Inferior parietal cortex (tissue), 1 donor: ENCODE results near the gene HMGN3.

Experiments
- DNase-seq: peaks from one replicate; pipeline ENCODE4 v3.0.0-alpha.2; 2016; ENCODE audit errors: extremely low spot score

HMGN3 gene

DNA sequence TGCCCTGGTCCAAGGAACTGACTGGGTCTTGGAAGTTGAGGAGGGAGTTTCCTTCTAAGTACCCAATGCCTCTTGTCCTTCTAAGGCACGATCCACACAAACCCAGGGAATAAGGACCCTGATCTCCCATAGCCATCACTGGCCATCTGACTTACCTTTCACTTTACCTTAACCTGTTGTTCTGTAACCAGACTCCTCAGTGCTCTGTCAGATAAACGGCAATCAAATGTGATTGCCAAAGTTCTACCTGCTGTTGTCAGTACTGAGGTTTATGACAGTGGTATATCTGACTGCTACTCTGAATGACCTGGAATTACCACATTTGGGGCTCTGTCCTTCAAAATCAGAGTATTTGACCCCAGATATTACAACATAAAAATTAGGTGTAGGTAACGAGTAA lies 49.8 kb downstream of the HMGN3 start:
- no peak for DNase-seq

DNA sequence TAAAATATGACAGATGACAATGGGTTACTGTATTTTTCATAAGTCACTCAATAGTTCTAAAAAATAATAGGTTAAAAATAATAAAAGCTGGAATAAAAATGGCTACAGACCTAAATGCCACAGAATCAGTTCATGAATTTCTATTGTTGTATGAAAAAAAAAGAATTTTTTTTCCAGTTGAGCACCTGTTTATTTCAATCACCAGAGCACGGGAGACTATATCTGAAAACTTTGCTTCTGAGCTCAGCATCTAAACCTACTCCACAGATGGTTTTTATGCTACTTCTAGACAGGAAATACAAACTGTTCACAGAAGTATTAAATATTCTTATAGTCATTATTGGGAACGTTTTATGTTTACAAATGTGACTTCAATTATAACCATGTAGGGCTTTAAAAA lies 50.4 kb downstream of the HMGN3 start:
- no peak for DNase-seq

DNA sequence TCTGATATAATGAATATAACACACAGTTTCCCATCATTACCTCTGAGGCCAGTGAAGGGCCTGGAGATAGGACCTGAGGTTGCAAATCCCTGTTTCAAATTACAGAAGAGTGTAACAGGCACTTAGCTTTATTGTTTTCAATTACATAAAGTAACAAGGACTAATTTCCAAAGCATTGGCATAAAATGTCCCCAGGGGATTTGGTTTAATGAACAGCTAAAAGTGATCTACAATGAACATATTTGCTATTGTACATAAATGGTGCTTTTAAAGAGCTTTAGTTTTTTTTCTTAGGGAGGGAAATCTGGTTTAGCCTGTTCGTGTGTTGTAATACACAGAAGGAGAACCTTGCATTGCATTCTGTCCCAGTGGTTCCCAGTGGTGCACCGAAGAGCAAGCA lies 54.4 kb downstream of the HMGN3 start:
- no peak for DNase-seq

DNA sequence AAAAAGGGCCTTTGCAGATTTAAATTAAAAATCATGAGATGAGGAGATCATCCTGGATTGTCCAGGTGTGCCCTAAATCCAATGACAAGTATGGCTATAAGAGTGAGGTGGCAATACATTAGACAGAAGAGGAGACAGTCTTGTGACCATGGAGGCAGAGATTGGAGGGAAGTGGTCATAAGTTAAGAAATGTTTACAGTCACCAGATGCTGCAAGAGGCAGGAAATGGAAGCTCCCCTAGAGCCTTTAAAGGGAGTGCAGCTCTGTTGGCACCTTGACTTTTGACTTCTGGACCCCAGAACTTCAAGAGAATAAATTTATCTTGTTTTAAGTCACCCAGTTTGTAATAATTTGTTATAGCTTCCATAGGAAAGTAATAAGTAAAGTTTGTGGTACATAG lies 61.1 kb downstream of the HMGN3 start:
- no peak for DNase-seq

DNA sequence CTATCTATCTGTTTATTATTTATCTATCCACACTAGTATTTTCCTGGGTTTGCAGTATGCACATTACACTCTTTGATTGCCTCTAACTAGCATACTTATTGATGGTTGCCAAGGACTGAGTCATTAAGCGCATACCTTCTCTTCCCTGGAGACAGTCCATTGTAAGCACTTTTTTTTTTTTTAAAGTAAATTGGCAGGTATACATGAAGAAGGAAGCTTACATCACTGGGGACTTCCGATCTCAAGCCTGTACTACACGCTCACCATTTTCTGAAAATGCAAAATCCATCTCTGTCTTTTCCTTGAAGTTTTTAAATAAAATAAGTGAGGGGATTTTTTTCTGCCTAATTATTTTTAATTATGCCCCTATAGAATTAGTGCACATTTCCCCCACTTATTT lies 63.5 kb downstream of the HMGN3 start:
- DNase-seq, result no peak

DNA sequence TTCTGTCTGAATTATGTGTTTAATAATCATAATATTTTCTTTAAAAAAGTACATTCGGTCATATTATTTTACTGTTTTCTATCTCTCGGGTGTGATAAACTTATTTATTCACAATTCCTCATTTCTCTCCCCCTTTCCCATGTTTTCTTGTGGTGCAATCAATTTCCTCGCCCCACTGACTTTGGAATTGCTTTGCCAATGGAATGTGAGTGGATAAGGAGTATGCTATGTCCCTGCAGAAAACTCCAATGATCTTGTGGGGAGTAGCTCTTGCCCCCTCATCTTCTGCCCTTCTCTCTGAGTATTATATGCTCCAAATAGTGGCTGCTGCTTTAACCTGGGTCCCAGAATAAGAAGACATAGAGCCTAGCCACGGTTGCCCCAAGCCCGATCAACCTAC lies 64.1 kb downstream of the HMGN3 start:
- DNase-seq, result no peak

DNA sequence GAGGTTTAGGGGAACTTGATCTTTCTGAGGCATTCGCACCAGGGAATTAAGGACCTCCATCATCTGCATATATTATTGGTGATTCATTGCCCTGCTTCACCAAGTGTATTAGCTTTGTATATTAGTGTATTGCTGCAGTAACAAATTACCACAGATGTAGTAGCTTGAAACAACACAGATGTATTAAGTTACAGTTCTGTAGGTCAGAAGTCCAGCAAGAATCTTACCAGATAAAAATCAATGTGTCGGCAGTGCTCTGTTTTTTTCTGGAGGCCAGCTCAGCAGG lies 65.8 kb downstream of the HMGN3 start:
- DNase-seq, result no peak

DNA sequence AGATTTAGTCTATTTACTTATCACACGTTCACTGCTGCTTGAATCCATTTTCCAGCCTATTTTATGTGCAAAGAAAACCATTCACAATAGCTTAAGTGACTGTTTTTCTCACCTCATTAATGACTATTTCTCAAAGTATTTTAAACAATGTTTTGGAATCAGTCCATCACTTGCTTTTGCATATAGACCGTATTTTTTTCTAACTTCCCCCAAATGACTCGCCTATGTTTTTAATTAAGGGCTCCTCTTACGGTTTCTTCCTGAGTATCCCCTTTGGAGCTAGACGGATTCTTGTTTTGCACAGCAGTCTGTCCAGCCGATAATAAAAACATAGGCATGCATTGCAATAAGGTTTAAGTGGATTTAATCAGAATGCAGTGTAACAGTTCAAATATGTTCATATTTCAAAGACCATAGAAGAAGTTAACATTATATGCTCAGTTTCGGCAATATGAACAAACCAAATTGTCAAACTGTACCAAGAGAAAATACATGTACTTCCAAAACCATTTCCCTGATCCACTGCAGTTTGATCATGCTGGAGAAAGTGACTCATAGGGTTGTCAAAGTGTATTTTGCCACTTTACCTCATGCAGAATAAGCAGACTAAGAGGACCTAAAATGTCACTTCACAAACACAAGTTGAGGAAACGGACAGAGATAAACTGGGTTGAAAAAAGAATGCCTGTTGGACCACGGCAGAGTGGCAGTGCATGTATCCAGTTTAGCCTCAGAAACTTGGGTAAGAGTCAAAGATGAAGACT lies 66.4 kb downstream of the HMGN3 start:
- DNase-seq, result no peak

DNA sequence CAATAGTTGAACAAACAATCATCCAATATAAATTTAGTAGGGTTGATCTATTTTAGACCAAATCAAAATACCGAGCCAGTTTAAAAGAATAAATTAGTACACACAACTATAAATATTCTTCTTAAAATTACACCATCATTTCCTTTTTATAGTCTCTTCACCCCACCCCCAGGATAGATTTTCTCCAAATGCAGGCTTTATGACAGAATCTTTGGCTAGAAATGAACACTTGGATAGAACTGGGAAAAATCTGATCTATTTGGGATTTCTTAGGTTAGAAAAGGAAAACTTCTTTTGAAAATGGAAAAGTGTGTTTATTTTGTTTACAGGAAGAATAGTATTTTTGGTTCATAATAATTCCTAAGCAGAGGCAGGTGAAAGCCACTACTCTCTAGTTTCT lies 74.6 kb downstream of the HMGN3 start:
- DNase-seq, result no peak

DNA sequence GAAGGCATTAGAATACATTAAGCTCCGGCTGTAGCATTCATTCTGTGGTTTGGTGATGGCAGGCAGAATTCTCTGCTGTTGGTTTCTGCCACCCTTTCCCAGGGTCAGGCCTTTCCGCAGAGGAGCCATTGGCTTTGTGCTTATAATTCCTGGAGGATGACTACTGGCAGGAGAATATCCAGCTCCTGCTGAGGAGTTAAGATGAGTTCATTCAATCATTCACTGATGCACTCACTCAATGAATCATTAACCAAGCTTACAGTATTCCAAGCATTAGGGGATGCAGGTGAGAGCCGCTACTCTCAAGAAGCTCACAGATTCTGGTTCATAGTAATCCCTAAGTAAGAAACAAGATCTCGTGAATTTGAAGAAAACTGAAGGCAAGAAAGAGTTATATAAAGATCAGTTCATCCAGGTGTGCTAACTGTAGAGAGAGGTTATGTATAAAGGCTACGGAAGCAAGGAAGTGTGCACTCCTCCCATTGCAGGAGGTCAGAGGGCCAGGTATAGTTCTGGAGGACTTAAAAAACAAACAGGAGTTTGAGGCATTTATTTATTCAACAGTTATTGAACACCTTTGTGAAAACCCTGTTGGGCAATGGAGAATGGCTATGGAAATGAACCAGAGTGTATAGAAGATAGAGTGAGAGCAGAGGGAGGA lies 75.5 kb downstream of the HMGN3 start:
- no peak for DNase-seq

DNA sequence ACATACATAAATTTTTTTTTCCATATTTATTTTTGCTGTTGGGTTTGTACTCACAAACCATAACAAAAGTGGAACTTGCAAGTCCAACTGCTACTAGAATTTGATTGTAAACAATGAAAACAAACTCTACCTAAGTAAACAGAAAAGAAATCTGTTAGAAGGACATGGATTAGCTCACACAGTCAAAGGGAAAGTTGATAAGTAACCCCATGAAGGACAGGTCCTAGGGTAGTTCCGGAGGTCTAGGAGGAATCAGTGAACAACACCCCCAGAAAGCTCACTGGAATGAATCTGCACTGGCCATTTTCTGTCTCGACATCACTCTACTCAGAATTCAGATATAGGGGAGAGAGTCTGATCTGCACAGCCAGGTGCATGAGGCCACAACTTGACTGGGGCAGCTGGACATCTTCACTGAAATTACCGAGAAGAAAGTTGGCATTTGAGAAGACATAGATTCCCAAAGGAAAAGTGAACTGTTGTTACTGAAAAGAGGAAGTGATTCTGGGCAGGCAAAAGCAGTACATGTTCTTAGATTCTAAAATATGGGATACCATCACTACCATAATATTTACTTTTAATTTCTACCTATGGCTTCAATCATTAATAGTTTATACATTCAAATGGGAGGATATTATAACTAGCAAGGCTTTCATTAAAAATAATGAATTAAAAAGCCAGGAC lies 76.4 kb downstream of the HMGN3 start:
- DNase-seq, result no peak

DNA sequence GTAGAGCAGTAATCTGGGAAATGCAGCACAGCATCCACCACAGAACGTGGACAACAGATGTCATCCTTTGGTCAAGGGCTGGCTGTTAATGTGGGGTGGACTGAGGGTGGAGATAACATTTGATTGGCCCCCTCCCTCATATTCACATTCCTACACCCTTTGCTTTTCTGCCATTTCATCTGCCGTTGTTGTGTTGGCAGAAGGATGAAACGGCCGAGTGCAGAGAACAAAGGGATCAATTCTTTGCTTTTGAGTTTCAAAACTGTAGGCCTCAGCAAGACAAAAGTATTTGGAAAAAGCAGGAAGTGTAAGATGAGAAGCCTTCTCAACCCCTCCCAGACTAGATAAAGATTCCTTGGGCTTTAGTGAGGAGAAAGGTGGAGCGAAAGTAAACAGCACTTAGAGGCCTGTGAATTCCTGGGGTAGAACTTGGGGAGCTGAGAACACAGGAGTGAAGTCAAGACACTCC lies 82.2 kb downstream of the HMGN3 start:
- no peak for DNase-seq
